Neural cell (in vitro differentiated cells): Measurements from ENCODE around the gene ANXA4.

Experiments used
- CTCF ChIP-seq: fragments of 450-650 bp; IDR thresholded peaks from 2 replicates; pipeline ENCODE4 v1.5.1; 2014; ENCODE audit warnings: antibody characterized with exemption, mild to moderate bottlenecking, moderate library complexity; ENCODE audit not compliant: poor library complexity, severe bottlenecking
- EZH2 ChIP-seq: fragments of 200-600, 300-800 bp; shearing (Covaris generic), sonication (generic); IDR thresholded peaks from 2 replicates; pipeline ENCODE4 v1.6.1; 2014; ENCODE audit warnings: antibody characterized with exemption, low read length, borderline replicate concordance, mild to moderate bottlenecking; ENCODE audit not compliant: insufficient read depth, poor library complexity, severe bottlenecking
- POLR2AphosphoS5 ChIP-seq: IDR thresholded peaks from 2 replicates; pipeline ENCODE4 v1.6.1; 2012
- SMC3 ChIP-seq: fragments of 450-650 bp; conservative IDR thresholded peaks from 2 replicates; pipeline ENCODE4 v1.6.1; 2014; ENCODE audit warnings: antibody characterized with exemption, mild to moderate bottlenecking, moderate library complexity; ENCODE audit not compliant: poor library complexity
- TAF1 ChIP-seq: IDR thresholded peaks from 2 replicates; pipeline ENCODE4 v1.6.1; 2012; ENCODE audit warnings: low read depth

- TF ChIP-seq CTCF (no peak), EZH2 (no peak), TAF1 (no peak), SMC3 (no peak), POLR2AphosphoS5 (no peak)
Measured at GRCh38 chr2:69709290-69709689, 32.6 kb upstream of the ANXA4 start.
